GM21526 (cell line): ENCODE measurements around the gene FREM1.

Experiments
- ATAC-seq: cut with Tn5 transposase; IDR thresholded peaks from one replicate; pipeline ENCODE4 v1.9.1; 2021; ENCODE audit warnings: moderate library complexity; ENCODE audit not compliant: unreplicated experiment, low FRiP score

Gene FREM1

GRCh38 chr9:14913366-14913765, 3.1 kb upstream of the FREM1 start:
- ATAC-seq, result no peak

- ATAC-seq, result no peak
These were observed 2.6 kb upstream of the FREM1 start for GRCh38 chr9:14912859-14913258.

GRCh38 chr9:14911046-14911445, 818 bp upstream of the FREM1 start:
- no peak for ATAC-seq

GRCh38 chr9:14909601-14909960, 647 bp downstream of the FREM1 start:
- ATAC-seq, result no peak

GRCh38 chr9:14909181-14909580, 1.0 kb downstream of the FREM1 start:
- no peak for ATAC-seq

- ATAC-seq, result no peak
These were observed 1.7 kb downstream of the FREM1 start for GRCh38 chr9:14908295-14909180.

GRCh38 chr9:14907696-14908095, 2.5 kb downstream of the FREM1 start:
- no peak for ATAC-seq

- no peak for ATAC-seq
These were observed 2.9 kb downstream of the FREM1 start for GRCh38 chr9:14907360-14907685.

- ATAC-seq, result no peak
These were observed 3.4 kb downstream of the FREM1 start for GRCh38 chr9:14906644-14907359.

GRCh38 chr9:14906000-14906399, 4.2 kb downstream of the FREM1 start:
- no peak for ATAC-seq

GRCh38 chr9:14903040-14903439, 7.2 kb downstream of the FREM1 start:
- ATAC-seq, result no peak

GRCh38 chr9:14902561-14902960, 7.7 kb downstream of the FREM1 start:
- no peak for ATAC-seq

GRCh38 chr9:14899815-14900193, 10.4 kb downstream of the FREM1 start:
- no peak for ATAC-seq

GRCh38 chr9:14899042-14899814, 11.0 kb downstream of the FREM1 start:
- no peak for ATAC-seq

GRCh38 chr9:14895806-14896205, 14.4 kb downstream of the FREM1 start:
- no peak for ATAC-seq

- no peak for ATAC-seq
These were observed 16.9 kb downstream of the FREM1 start for GRCh38 chr9:14893280-14893679.

- no peak for ATAC-seq
These were observed 18.9 kb downstream of the FREM1 start for GRCh38 chr9:14891332-14891731.

GRCh38 chr9:14889451-14889850, 20.8 kb downstream of the FREM1 start:
- no peak for ATAC-seq

GRCh38 chr9:14888875-14889274, 21.4 kb downstream of the FREM1 start:
- no peak for ATAC-seq

- no peak for ATAC-seq
These were observed 22.0 kb downstream of the FREM1 start for GRCh38 chr9:14888272-14888671.

GRCh38 chr9:14887149-14887548, 23.1 kb downstream of the FREM1 start:
- ATAC-seq, result no peak
